Activated CD4-positive, alpha-beta memory T cell treated with anti-CD3 and anti-CD28 coated beads, Interleukin-2, amount 10 ng/mL, durations not matched to agents 7 days and 5 days (primary cell): Measurements from ENCODE around the gene ISCA2. TPM values are rescaled to one million over a fixed set of nuclear protein-coding genes. Genes with fewer than 3 reads are reported as not detected.

Experiments
- CTCF ChIA-PET: fragments of 350-600 bp; sonication (Branson Sonifier 250); formaldehyde crosslinking; loops from one replicate; lab custom pipeline; 2021; ENCODE audit warnings: antibody characterized with exemption, inconsistent platforms; lab: Charles Lee
- POLR2A ChIA-PET: fragments of 350-600 bp; sonication (Branson Sonifier 250); formaldehyde crosslinking; loops from one replicate; lab custom pipeline; 2021; ENCODE audit warnings: antibody characterized with exemption; lab: Charles Lee
- DNase-seq: peaks from one replicate; pipeline ENCODE4 v3.0.0-alpha.2; 2020
- H3K27ac Mint-ChIP-seq: one replicate; pipeline ENCODE4 v1.8.0; 2021; ENCODE audit warnings: mild to moderate bottlenecking, mixed read lengths
- H3K27me3 Mint-ChIP-seq: one replicate; pipeline ENCODE4 v1.8.0; 2021; ENCODE audit warnings: mixed read lengths
- H3K36me3 Mint-ChIP-seq: one replicate; pipeline ENCODE4 v1.8.0; 2021; ENCODE audit warnings: low read depth, mixed read lengths
- H3K4me1 Mint-ChIP-seq: one replicate; pipeline ENCODE4 v1.8.0; 2021; ENCODE audit warnings: mixed read lengths
- H3K4me3 Mint-ChIP-seq: one replicate; pipeline ENCODE4 v1.8.0; 2021; ENCODE audit warnings: mild to moderate bottlenecking, mixed read lengths
- H3K9me3 Mint-ChIP-seq: one replicate; pipeline ENCODE4 v1.8.0; 2021; ENCODE audit warnings: mixed read lengths
- total RNA-seq, 2 experiments: library from RNA; stranded (reverse); gene quantifications; one replicate each; pipeline ENCODE4 v1.2.3, GENCODE V29; 2021

Gene ISCA2
- total RNA-seq, 2 experiments from 2014 or later = 25.8 to 32.1 TPM

- Mint-ChIP-seq H3K9me3 (no peaks in the 10 kb centered on the region), H3K36me3 (no peaks in the 10 kb centered on the region), H3K4me1 (no peaks in the 10 kb centered on the region), H3K27ac (no peak overlapping the region), H3K27me3 (peaks cover 6% of the 10 kb centered on the region), H3K4me3 (no peak overlapping the region)
- CTCF ChIA-PET = interaction anchor here (0.6 kb wide), 1 partner anchor 20 kb away, joined by 3 read pairs; no protein-coding TSS in a partner anchor
- POLR2A ChIA-PET = no interaction called here
- DNase-seq = no peak
Measured at GRCh38 chr14:74504874-74505720, 11.5 kb downstream of the ISCA2 start.

GRCh38 chr14:74505831-74506230, 12.3 kb downstream of the ISCA2 start:
- Mint-ChIP-seq H3K4me1 (no peaks in the 10 kb centered on the region), H3K27me3 (peaks cover 6% of the 10 kb centered on the region), H3K27ac (no peak overlapping the region), H3K9me3 (no peaks in the 10 kb centered on the region), H3K36me3 (no peaks in the 10 kb centered on the region), H3K4me3 (no peak overlapping the region)
- ChIA-PET CTCF (interaction anchor here (0.6 kb wide), 1 partner anchor 21 kb away, joined by 3 read pairs; no protein-coding TSS in a partner anchor), POLR2A (no interaction called here)
- no peak for DNase-seq

- Mint-ChIP-seq H3K27me3 (peaks cover 6% of the 10 kb centered on the region), H3K27ac (no peak overlapping the region), H3K36me3 (no peaks in the 10 kb centered on the region), H3K9me3 (no peaks in the 10 kb centered on the region), H3K4me1 (no peaks in the 10 kb centered on the region), H3K4me3 (no peak overlapping the region)
- no peak for DNase-seq
- POLR2A ChIA-PET = no interaction called here
- CTCF ChIA-PET = no interaction called here
Measured at GRCh38 chr14:74506411-74506851, 12.9 kb downstream of the ISCA2 start.

- ChIA-PET CTCF (no interaction called here), POLR2A (interaction anchor here (1.2 kb wide), 1 partner anchor 14 kb away, joined by 3 read pairs; the partner anchor contains the start of genes ISCA2 and NPC2)
- H3K27ac Mint-ChIP-seq = no peak overlapping the region
- H3K36me3 Mint-ChIP-seq = no peaks in the 10 kb centered on the region
- H3K4me1 Mint-ChIP-seq = no peaks in the 10 kb centered on the region
- H3K27me3 Mint-ChIP-seq = peaks cover 6% of the 10 kb centered on the region
- no peak for DNase-seq
- H3K4me3 Mint-ChIP-seq = no peak overlapping the region
- H3K9me3 Mint-ChIP-seq = no peaks in the 10 kb centered on the region
Measured at GRCh38 chr14:74507085-74507484, 13.5 kb downstream of the ISCA2 start.

- peaks cover 9% of the 10 kb centered on the region for H3K27me3 Mint-ChIP-seq
- H3K9me3 Mint-ChIP-seq = no peaks in the 10 kb centered on the region
- H3K27ac Mint-ChIP-seq = no peak overlapping the region
- H3K4me3 Mint-ChIP-seq = no peak overlapping the region
- no peaks in the 10 kb centered on the region for H3K36me3 Mint-ChIP-seq
- H3K4me1 Mint-ChIP-seq = no peaks in the 10 kb centered on the region
- ChIA-PET POLR2A (interaction anchor here (1.2 kb wide), 1 partner anchor 14 kb away, joined by 3 read pairs; the partner anchor contains the start of genes ISCA2 and NPC2), CTCF (interaction anchor here (0.9 kb wide), 1 partner anchor 17 kb away, joined by 3 read pairs; no protein-coding TSS in a partner anchor)
- no peak for DNase-seq
Measured at GRCh38 chr14:74507840-74508239, 14.3 kb downstream of the ISCA2 start.

GRCh38 chr14:74508292-74508731, 14.7 kb downstream of the ISCA2 start:
- Mint-ChIP-seq H3K4me3 (no peak overlapping the region), H3K27me3 (peaks cover 11% of the 10 kb centered on the region), H3K9me3 (no peaks in the 10 kb centered on the region), H3K36me3 (no peaks in the 10 kb centered on the region), H3K4me1 (no peaks in the 10 kb centered on the region), H3K27ac (no peak overlapping the region)
- no peak for DNase-seq
- CTCF ChIA-PET = interaction anchor here (0.9 kb wide), 1 partner anchor 18 kb away, joined by 3 read pairs; no protein-coding TSS in a partner anchor
- POLR2A ChIA-PET = interaction anchor here (1.2 kb wide), 1 partner anchor 15 kb away, joined by 3 read pairs; the partner anchor contains the start of genes ISCA2 and NPC2

- Mint-ChIP-seq H3K4me3 (no peak overlapping the region), H3K4me1 (peaks cover 1% of the 10 kb centered on the region), H3K36me3 (no peaks in the 10 kb centered on the region), H3K27me3 (peaks cover 14% of the 10 kb centered on the region), H3K9me3 (no peaks in the 10 kb centered on the region), H3K27ac (no peak overlapping the region)
- DNase-seq = no peak
- CTCF ChIA-PET = no interaction called here
- POLR2A ChIA-PET = no interaction called here
Measured at GRCh38 chr14:74508844-74509428, 15.4 kb downstream of the ISCA2 start.

- H3K4me1 Mint-ChIP-seq = peaks cover 6% of the 10 kb centered on the region
- H3K27ac Mint-ChIP-seq = no peak overlapping the region
- H3K9me3 Mint-ChIP-seq = no peaks in the 10 kb centered on the region
- ChIA-PET CTCF (no interaction called here), POLR2A (no interaction called here)
- H3K36me3 Mint-ChIP-seq = no peaks in the 10 kb centered on the region
- peaks cover 17% of the 10 kb centered on the region for H3K27me3 Mint-ChIP-seq
- DNase-seq = no peak
- no peak overlapping the region for H3K4me3 Mint-ChIP-seq
Measured at GRCh38 chr14:74509587-74510222, 16.1 kb downstream of the ISCA2 start.

GRCh38 chr14:74510223-74510931, 16.8 kb downstream of the ISCA2 start:
- Mint-ChIP-seq H3K9me3 (no peaks in the 10 kb centered on the region), H3K27ac (no peak overlapping the region), H3K36me3 (no peaks in the 10 kb centered on the region), H3K4me1 (peaks cover 9% of the 10 kb centered on the region), H3K27me3 (peaks cover 18% of the 10 kb centered on the region), H3K4me3 (no peak overlapping the region)
- ChIA-PET CTCF (no interaction called here), POLR2A (no interaction called here)
- no peak for DNase-seq

GRCh38 chr14:74510959-74511409, 17.4 kb downstream of the ISCA2 start:
- Mint-ChIP-seq H3K4me3 (no peak overlapping the region), H3K9me3 (no peaks in the 10 kb centered on the region), H3K27ac (no peak overlapping the region), H3K4me1 (peaks cover 9% of the 10 kb centered on the region), H3K27me3 (peaks cover 22% of the 10 kb centered on the region), H3K36me3 (no peaks in the 10 kb centered on the region)
- ChIA-PET POLR2A (no interaction called here), CTCF (no interaction called here)
- no peak for DNase-seq

- ChIA-PET POLR2A (no interaction called here), CTCF (no interaction called here)
- Mint-ChIP-seq H3K9me3 (no peaks in the 10 kb centered on the region), H3K4me3 (no peak overlapping the region), H3K4me1 (peaks cover 9% of the 10 kb centered on the region), H3K27ac (no peak overlapping the region), H3K36me3 (no peaks in the 10 kb centered on the region), H3K27me3 (peaks cover 25% of the 10 kb centered on the region)
- DNase-seq = no peak
Measured at GRCh38 chr14:74511966-74512830, 18.6 kb downstream of the ISCA2 start.
